OCI-LY1 (cell line): ENCODE data around the gene KSR1.

Experiments
- EZH2 ChIP-seq: fragments of 200-600 bp; sonication (generic), shearing (Covaris generic); IDR thresholded peaks from 2 replicates; pipeline ENCODE4 v1.8.0; 2017; ENCODE audit warnings: borderline replicate concordance, mixed run types, mild to moderate bottlenecking, antibody characterized with exemption, low read length, moderate library complexity, mixed read lengths
- TF ChIP-seq, protein P1 (sequence below): fragments of 200-600 bp; sonication (generic), shearing (Covaris generic); IDR thresholded peaks from 2 replicates; pipeline ENCODE4 v1.5.1; 2017; ENCODE audit warnings: mild to moderate bottlenecking, antibody characterized with exemption, low read length, moderate library complexity, mixed read lengths

DNA sequence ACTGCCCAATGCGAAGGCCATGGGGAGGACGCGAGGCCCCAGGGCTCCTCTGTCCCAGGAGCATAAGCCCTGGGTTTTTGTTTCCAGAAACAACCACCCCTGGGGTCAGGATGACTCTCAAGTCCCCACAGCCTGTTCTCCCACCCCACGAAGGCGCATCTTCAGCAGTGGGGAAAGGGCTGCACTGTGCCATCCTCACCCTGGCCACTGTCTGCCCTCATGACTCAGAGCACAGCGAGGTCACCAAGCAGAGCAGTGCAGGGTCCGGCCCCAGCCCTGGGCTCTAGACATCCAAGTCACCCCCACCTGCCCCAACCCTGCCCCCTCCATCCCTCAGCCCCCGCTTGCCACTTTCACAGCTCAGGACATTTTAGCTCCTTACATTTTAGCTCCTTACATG is 22.7 kb upstream of the KSR1 start:
- TF ChIP-seq, protein P1, sequence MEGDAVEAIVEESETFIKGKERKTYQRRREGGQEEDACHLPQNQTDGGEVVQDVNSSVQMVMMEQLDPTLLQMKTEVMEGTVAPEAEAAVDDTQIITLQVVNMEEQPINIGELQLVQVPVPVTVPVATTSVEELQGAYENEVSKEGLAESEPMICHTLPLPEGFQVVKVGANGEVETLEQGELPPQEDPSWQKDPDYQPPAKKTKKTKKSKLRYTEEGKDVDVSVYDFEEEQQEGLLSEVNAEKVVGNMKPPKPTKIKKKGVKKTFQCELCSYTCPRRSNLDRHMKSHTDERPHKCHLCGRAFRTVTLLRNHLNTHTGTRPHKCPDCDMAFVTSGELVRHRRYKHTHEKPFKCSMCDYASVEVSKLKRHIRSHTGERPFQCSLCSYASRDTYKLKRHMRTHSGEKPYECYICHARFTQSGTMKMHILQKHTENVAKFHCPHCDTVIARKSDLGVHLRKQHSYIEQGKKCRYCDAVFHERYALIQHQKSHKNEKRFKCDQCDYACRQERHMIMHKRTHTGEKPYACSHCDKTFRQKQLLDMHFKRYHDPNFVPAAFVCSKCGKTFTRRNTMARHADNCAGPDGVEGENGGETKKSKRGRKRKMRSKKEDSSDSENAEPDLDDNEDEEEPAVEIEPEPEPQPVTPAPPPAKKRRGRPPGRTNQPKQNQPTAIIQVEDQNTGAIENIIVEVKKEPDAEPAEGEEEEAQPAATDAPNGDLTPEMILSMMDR = no peak
- no peak for TF ChIP-seq EZH2
